ENCODE results near the gene TMEM120A.

TMEM120A gene

DNA sequence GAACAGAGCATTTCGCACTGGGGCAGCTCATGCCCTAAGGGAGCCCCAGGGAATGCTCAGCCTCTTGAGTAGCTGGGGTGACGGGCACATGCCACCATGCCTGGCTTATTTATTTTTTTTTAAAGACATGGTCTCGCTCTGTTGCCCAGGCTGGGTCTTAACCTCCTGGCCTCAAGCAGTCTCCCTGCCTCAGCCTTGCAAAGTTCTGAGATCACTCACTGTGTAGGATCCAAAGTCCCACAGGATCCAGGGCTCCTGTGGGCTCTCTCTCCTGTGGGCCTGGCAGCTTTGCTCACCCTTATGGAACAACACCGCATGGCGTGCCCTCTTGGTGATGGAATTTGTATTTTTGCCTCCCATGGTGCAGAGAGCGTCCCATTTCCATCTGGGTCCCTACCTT is 34.0 kb downstream of the TMEM120A start:
- Histone ChIP-seq H3K4me1 (ENCODE audit: control insufficient read depth, insufficient read depth, low read length) (no peaks in the 10 kb centered on the region), H3K36me3 (ENCODE audit: control insufficient read depth, insufficient read depth, low read length) (peaks cover 10% of the 10 kb centered on the region), H3K4me3 (ENCODE audit: low read length) (no peak overlapping the region), H3K27ac (ENCODE audit: low read depth, low read length) (no peak overlapping the region), H3K27me3 (ENCODE audit: control insufficient read depth, insufficient read depth, low read length) (no peaks in the 10 kb centered on the region), H3K9ac (ENCODE audit: low read length) (no peak overlapping the region)

GRCh38 chr7:75958802-75959543 is 35.4 kb downstream of the TMEM120A start:
- Histone ChIP-seq H3K4me3 (ENCODE audit: low read length) (no peak overlapping the region), H3K9ac (ENCODE audit: low read length) (no peak overlapping the region), H3K27ac (ENCODE audit: low read depth, low read length) (no peak overlapping the region), H3K36me3 (ENCODE audit: control insufficient read depth, insufficient read depth, low read length) (peaks cover 13% of the 10 kb centered on the region), H3K27me3 (ENCODE audit: control insufficient read depth, insufficient read depth, low read length) (no peaks in the 10 kb centered on the region), H3K4me1 (ENCODE audit: control insufficient read depth, insufficient read depth, low read length) (no peaks in the 10 kb centered on the region)

- Histone ChIP-seq H3K36me3 (ENCODE audit: control insufficient read depth, insufficient read depth, low read length) (peaks cover 13% of the 10 kb centered on the region), H3K27ac (ENCODE audit: low read depth, low read length) (no peak overlapping the region), H3K27me3 (ENCODE audit: control insufficient read depth, insufficient read depth, low read length) (no peaks in the 10 kb centered on the region), H3K4me3 (ENCODE audit: low read length) (no peak overlapping the region), H3K4me1 (ENCODE audit: control insufficient read depth, insufficient read depth, low read length) (no peaks in the 10 kb centered on the region), H3K9ac (ENCODE audit: low read length) (no peak overlapping the region)
Observed at GRCh38 chr7:75957021-75957736, 37.2 kb downstream of the TMEM120A start.

- H3K27me3 ChIP-seq (ENCODE audit: control insufficient read depth, insufficient read depth, low read length) = no peaks in the 10 kb centered on the region
- peaks cover 11% of the 10 kb centered on the region for H3K36me3 ChIP-seq (ENCODE audit: control insufficient read depth, insufficient read depth, low read length)
- H3K9ac ChIP-seq (ENCODE audit: low read length) = no peak overlapping the region
- H3K4me3 ChIP-seq (ENCODE audit: low read length) = no peak overlapping the region
- no peak overlapping the region for H3K27ac ChIP-seq (ENCODE audit: low read depth, low read length)
- no peaks in the 10 kb centered on the region for H3K4me1 ChIP-seq (ENCODE audit: control insufficient read depth, insufficient read depth, low read length)
Observed at GRCh38 chr7:75955331-75955955, 39.0 kb downstream of the TMEM120A start.

- Histone ChIP-seq H3K36me3 (ENCODE audit: control insufficient read depth, insufficient read depth, low read length) (peaks cover 11% of the 10 kb centered on the region), H3K27me3 (ENCODE audit: control insufficient read depth, insufficient read depth, low read length) (no peaks in the 10 kb centered on the region), H3K27ac (ENCODE audit: low read depth, low read length) (no peak overlapping the region), H3K4me3 (ENCODE audit: low read length) (no peak overlapping the region), H3K9ac (ENCODE audit: low read length) (no peak overlapping the region), H3K4me1 (ENCODE audit: control insufficient read depth, insufficient read depth, low read length) (no peaks in the 10 kb centered on the region)
Observed at GRCh38 chr7:75953931-75954330, 40.5 kb downstream of the TMEM120A start.

- no peak overlapping the region for H3K9ac ChIP-seq (ENCODE audit: low read length)
- no peaks in the 10 kb centered on the region for H3K4me1 ChIP-seq (ENCODE audit: control insufficient read depth, insufficient read depth, low read length)
- H3K27ac ChIP-seq (ENCODE audit: low read depth, low read length) = no peak overlapping the region
- no peaks in the 10 kb centered on the region for H3K27me3 ChIP-seq (ENCODE audit: control insufficient read depth, insufficient read depth, low read length)
- H3K4me3 ChIP-seq (ENCODE audit: low read length) = no peak overlapping the region
- H3K36me3 ChIP-seq (ENCODE audit: control insufficient read depth, insufficient read depth, low read length) = peaks cover 10% of the 10 kb centered on the region
Observed at GRCh38 chr7:75953431-75953830, 41.0 kb downstream of the TMEM120A start.

DNA sequence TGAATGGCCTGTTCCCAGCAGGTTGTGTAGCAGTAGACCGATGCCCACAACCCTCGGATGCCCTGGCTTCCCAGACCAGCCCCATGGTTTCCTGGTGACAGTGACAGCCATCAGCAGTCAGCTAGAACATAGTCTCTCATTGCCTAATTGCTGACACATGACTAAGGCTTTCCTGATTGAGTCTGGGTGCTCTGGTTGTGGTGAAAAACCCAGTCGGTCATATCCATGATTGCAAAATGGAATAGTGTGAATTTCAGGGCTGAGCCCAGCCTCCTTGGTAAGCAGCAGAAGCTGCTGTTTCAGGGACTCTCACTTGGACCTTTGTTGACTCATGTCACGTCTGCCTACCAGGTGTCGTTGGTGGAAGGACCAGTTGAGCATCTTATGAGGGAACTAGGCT is 42.9 kb downstream of the TMEM120A start:
- Histone ChIP-seq H3K9ac (ENCODE audit: low read length) (no peak overlapping the region), H3K27me3 (ENCODE audit: control insufficient read depth, insufficient read depth, low read length) (no peaks in the 10 kb centered on the region), H3K4me1 (ENCODE audit: control insufficient read depth, insufficient read depth, low read length) (no peaks in the 10 kb centered on the region), H3K27ac (ENCODE audit: low read depth, low read length) (no peak overlapping the region), H3K36me3 (ENCODE audit: control insufficient read depth, insufficient read depth, low read length) (peaks cover 9% of the 10 kb centered on the region), H3K4me3 (ENCODE audit: low read length) (no peak overlapping the region)

- no peak overlapping the region for H3K4me3 ChIP-seq (ENCODE audit: low read length)
- no peaks in the 10 kb centered on the region for H3K4me1 ChIP-seq (ENCODE audit: control insufficient read depth, insufficient read depth, low read length)
- H3K27ac ChIP-seq (ENCODE audit: low read depth, low read length) = no peak overlapping the region
Observed at GRCh38 chr7:75950111-75950681, 44.2 kb downstream of the TMEM120A start.

DNA sequence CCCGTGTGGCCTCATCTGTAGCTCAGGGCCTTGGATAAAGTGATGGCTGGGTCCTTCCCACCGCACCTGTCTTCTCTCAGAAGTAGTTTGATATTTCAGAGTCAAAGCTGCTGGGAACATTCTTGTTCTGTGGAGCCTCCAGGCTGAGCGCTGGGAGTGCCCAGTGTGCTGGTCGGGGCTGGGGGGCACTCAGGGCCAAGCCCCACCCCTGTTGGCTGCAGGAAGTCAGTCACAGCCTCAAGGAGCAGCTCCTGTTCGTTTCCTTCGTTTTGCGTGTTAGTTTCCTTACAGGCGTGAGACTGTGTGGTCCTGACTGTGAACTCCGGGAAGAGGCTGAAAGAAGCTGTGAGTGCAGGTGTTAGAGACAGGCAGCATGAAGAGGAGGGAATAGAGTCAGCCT is 46.2 kb downstream of the TMEM120A start:
- Histone ChIP-seq H3K27ac (ENCODE audit: low read depth, low read length) (no peak overlapping the region), H3K27me3 (ENCODE audit: control insufficient read depth, insufficient read depth, low read length) (no peaks in the 10 kb centered on the region), H3K4me1 (ENCODE audit: control insufficient read depth, insufficient read depth, low read length) (no peaks in the 10 kb centered on the region), H3K4me3 (ENCODE audit: low read length) (no peak overlapping the region), H3K9ac (ENCODE audit: low read length) (no peak overlapping the region), H3K36me3 (ENCODE audit: control insufficient read depth, insufficient read depth, low read length) (no peaks in the 10 kb centered on the region)

More at GRCh38 chr7:75950111-75950681, 44.2 kb downstream of the TMEM120A start:
- H3K27me3 ChIP-seq (ENCODE audit: control insufficient read depth, insufficient read depth, low read length) = no peaks in the 10 kb centered on the region
- H3K36me3 ChIP-seq (ENCODE audit: control insufficient read depth, insufficient read depth, low read length) = peaks cover 1% of the 10 kb centered on the region
- H3K9ac ChIP-seq (ENCODE audit: low read length) = no peak overlapping the region

- no peak overlapping the region for H3K4me3 ChIP-seq (ENCODE audit: low read length)
- H3K4me1 ChIP-seq (ENCODE audit: control insufficient read depth, insufficient read depth, low read length) = no peaks in the 10 kb centered on the region
- H3K27ac ChIP-seq (ENCODE audit: low read depth, low read length) = no peak overlapping the region
- no peaks in the 10 kb centered on the region for H3K27me3 ChIP-seq (ENCODE audit: control insufficient read depth, insufficient read depth, low read length)
- no peak overlapping the region for H3K9ac ChIP-seq (ENCODE audit: low read length)
- no peaks in the 10 kb centered on the region for H3K36me3 ChIP-seq (ENCODE audit: control insufficient read depth, insufficient read depth, low read length)
Observed at GRCh38 chr7:75946207-75946855, 48.1 kb downstream of the TMEM120A start.

- H3K9ac ChIP-seq (ENCODE audit: low read length) = no peak overlapping the region
- H3K27me3 ChIP-seq (ENCODE audit: control insufficient read depth, insufficient read depth, low read length) = no peaks in the 10 kb centered on the region
- no peak overlapping the region for H3K4me3 ChIP-seq (ENCODE audit: low read length)
- H3K4me1 ChIP-seq (ENCODE audit: control insufficient read depth, insufficient read depth, low read length) = no peaks in the 10 kb centered on the region
- no peaks in the 10 kb centered on the region for H3K36me3 ChIP-seq (ENCODE audit: control insufficient read depth, insufficient read depth, low read length)
- no peak overlapping the region for H3K27ac ChIP-seq (ENCODE audit: low read depth, low read length)
Observed at GRCh38 chr7:75945297-75946168, 48.9 kb downstream of the TMEM120A start.
